Choroid plexus epithelial cell (primary cell): Measurements from ENCODE around the gene WDR6.
A peak's percentile ranks its signal among the peaks of the same experiment; 100 is the strongest.
"Not testable (repeated sequence)": the region's sequence is repeated elsewhere in the genome, so short reads cannot be mapped to it uniquely, and the experiment has no call there.

Experiments used
- DNase-seq: peaks from one replicate; pipeline ENCODE4 v3.0.0-alpha.2; 2010; ENCODE audit warnings: low read depth
- H3K4me3 ChIP-seq: 2 replicates; pipeline ENCODE4 v1.5.1; 2011; ENCODE audit warnings: low read depth, mild to moderate bottlenecking, control low read depth, low read length, moderate library complexity
- TF ChIP-seq, protein P1 (sequence below): conservative IDR thresholded peaks from 2 replicates; pipeline ENCODE4 v1.5.1; 2011; ENCODE audit warnings: low read depth, mild to moderate bottlenecking, control low read depth, inconsistent platforms, low read length, moderate library complexity

WDR6 gene

DNA sequence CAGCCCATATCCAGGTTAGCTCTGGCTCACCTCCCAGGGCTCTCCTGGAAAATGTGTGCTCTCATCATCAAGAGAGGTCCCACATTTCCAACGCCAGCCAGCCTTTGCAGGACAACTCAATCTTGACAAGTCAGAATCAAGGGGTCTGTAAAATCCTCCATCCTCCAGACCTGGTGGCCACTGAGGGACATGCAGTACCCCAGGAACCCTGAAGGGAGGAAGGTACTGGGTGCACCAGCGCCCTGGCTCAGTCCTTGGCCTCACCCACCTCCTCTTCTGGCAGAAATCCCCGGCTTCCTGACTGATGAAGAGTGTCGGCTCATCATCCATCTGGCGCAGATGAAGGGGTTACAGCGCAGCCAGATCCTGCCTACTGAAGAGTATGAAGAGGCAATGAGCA is 6.0 kb upstream of the WDR6 start:
- H3K4me3 ChIP-seq = no peak overlapping the region
- no peak for DNase-seq
- TF ChIP-seq, protein P1, sequence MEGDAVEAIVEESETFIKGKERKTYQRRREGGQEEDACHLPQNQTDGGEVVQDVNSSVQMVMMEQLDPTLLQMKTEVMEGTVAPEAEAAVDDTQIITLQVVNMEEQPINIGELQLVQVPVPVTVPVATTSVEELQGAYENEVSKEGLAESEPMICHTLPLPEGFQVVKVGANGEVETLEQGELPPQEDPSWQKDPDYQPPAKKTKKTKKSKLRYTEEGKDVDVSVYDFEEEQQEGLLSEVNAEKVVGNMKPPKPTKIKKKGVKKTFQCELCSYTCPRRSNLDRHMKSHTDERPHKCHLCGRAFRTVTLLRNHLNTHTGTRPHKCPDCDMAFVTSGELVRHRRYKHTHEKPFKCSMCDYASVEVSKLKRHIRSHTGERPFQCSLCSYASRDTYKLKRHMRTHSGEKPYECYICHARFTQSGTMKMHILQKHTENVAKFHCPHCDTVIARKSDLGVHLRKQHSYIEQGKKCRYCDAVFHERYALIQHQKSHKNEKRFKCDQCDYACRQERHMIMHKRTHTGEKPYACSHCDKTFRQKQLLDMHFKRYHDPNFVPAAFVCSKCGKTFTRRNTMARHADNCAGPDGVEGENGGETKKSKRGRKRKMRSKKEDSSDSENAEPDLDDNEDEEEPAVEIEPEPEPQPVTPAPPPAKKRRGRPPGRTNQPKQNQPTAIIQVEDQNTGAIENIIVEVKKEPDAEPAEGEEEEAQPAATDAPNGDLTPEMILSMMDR = no peak

DNA sequence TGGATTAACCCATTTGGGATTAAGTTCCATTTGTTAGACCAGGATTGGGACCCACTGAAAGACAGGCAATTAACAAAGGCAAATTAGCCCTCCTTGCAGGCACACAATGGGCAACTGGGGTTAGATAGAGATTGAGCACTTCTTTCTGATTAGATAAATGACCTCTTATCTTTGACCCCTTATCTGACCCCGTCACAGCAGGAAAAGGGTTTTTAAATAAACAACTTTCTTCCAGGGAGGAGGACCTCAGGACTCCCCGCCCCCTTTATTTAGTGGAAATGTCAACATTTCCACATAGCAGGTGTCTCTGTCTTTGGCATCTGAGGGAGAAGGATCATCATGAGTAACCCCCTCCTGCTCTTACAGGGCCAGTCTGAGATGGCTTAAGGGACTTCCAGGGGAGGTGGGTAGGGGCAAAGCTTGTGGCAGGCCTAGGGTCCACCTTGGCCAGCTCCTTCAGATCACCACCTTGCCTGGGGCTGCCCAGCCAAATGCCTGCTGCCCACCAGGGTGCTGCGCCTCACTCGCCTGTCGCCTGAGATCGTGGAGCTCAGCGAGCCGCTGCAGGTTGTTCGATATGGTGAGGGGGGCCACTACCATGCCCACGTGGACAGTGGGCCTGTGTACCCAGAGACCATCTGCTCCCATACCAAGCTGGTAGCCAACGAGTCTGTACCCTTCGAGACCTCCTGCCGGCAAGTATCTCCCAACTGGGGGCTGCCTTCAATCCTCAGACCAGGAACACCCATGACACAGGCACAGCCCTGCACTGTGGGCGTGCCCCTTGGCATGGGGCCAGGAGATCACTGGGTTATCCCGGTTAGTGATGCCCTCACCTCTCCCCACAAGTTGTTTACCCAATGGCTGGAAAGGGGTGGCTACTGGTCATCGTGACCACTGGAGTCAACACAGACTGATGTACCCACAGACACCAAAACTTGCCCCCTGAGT is 2.6 kb upstream of the WDR6 start:
- DNase-seq = no peak
- TF ChIP-seq, protein P1 = no peak
- H3K4me3 ChIP-seq = no peak overlapping the region

DNA sequence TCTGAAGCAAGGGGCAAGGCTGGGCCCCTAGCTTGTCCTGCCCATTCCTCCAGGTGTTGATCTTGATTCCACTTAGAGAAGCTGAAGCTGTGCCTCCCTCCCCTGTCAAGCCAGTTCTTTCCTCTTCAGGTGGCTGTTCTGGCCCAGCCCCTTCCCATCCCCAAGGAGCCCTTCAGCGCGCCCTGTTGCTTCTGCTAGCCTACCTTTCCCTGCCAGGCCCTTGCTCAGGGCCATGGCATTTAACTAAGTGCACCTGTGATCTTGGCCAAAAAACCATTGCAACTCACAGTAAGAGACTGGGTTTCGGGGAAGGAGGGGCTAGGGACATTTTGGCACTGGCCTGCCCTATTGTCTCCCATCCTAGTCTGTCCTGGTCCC is 1.9 kb upstream of the WDR6 start:
- H3K4me3 ChIP-seq = no peak overlapping the region
- TF ChIP-seq, protein P1 = no peak
- no peak for DNase-seq

DNA sequence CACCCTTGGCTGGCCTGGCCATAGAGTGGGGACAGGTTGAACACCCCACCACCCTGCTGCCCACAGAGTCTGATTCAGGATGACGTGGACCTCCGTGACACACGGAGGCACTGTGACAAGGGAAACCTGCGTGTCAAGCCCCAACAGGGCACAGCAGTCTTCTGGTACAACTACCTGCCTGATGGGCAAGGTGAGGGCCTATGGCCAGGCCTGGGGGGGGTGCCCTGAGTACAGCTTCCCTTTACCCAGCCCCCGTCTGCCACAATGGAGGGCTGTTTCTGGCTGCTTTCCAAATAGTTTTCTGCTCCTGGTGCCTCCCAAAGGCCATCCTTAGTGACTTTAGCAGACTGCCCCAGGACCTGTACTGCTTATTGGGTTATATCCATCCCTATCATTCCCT is 1.2 kb upstream of the WDR6 start:
- peak overlapping the region; percentile 90 for H3K4me3 ChIP-seq
- DNase-seq = no peak
- TF ChIP-seq, protein P1 = no peak

DNA sequence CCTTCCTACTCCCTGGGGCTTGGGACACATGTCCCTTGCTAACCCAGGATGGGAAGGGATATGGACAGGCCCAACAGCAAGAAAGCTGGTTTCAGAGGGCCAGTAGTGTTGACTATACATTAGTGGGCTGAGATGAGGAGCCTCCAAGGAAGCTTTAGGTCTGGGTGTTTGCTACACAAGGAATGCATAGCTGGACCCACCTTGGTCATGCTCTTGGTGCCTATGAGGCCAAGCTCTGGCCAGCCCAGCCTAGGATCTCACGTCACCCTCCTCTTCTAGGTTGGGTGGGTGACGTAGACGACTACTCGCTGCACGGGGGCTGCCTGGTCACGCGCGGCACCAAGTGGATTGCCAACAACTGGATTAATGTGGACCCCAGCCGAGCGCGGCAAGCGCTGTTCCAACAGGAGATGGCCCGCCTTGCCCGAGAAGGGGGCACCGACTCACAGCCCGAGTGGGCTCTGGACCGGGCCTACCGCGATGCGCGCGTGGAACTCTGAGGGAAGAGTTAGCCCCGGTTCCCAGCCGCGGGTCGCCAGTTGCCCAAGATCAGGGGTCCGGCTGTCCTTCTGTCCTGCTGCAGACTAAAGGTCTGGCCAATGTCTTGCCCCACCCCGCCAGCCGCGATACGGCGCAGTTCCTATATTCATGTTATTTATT is 653 bp upstream of the WDR6 start:
- H3K4me3 ChIP-seq = peak overlapping the region; percentile 90
- DNase-seq = peak; percentile 74
- TF ChIP-seq, protein P1 = no peak

DNA sequence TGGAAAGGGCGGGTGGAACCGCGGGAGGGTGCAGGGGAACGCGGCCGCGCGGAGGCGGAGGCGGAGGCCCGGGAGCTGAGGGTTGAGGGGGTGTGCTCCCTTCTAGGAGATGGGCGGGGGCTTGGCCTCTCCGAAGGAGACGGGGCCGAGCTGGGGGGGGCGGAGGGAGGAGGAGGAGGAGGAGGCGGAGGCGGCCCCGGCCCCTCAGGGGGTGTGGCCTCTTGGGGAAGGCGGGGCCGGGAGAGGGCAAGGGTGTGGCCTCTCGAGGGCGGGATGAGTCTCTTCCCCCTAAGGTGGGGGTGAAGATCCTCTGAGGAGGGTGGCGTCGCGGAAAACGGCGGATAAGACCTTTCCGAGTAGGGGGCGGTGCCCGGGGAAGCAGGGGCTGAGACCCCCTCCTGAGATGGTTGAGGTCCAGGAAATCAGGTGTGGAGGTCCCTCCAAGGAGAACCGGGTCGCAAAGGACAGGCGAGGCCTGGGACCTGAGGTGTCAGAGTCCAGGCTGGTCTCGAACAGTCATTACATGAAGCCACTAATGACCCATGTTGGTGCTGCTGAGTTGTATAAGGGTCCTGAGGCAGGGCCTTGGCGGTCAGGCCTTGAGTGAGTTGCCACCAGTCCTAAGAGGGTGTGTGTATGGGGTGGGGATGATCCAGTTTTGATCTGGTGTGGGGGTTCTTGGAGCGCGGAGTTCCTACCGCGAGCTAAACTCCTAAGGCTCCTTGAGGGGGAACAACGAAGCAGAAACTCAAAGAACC is 759 bp downstream of the WDR6 start:
- peak overlapping the region; percentile 90 for H3K4me3 ChIP-seq
- DNase-seq = peak; percentile 90
- TF ChIP-seq, protein P1 = no peak

DNA sequence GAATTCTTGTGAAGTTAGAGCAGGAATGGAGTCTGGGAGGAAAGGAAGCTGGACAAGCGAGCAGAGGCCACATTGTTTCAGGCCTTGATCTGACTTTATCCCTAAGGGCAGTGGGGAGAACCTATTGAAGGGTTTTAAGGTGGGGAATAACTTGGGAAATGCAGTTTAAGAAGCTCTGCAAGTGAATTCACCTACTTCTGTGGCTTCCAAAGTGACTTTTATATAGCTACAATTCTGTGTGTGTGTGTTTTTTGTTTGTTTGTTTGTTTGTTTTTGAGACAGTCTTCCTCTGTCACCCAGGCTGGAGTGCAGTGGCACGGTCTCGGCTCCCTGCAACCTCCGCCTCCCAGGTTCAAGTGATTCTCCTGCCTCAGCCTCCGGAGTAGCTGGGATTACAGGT is 1.4 kb downstream of the WDR6 start:
- H3K4me3 ChIP-seq = peak overlapping the region; percentile 90
- DNase-seq = not testable (repeated sequence)
